ENCODE measurements around the gene EFNA5.

- TF ChIP-seq CTCF (IDR thresholded peaks at IDR 0.05; ENCODE audit: control extremely low read depth in 1 of 3, insufficient read depth in 1 of 3, low read depth in 1 of 3, low read length in 3 of 3): no peak
- no peak for TF ChIP-seq TCF12 (IDR thresholded peaks at IDR 0.05; ENCODE audit: low read depth, low read length)
- TF ChIP-seq POLR2A (IDR thresholded peaks at IDR 0.05; ENCODE audit: control extremely low read depth in 1 of 2, low read depth in 2 of 2, low read length in 2 of 2): no peak
- no peak for TF ChIP-seq ASH2L (IDR thresholded peaks at IDR 0.05; ENCODE audit: low read length)
- TF ChIP-seq HDAC6 (IDR thresholded peaks at IDR 0.05; ENCODE audit: low read depth, low read length): no peak
- TF ChIP-seq TEAD4 (IDR thresholded peaks at IDR 0.05; ENCODE audit: low read depth, low read length): no peak
- no peak for TF ChIP-seq BRCA1 (IDR thresholded peaks at IDR 0.05; ENCODE audit: low read depth, low read length)
- no peak for TF ChIP-seq JUND (IDR thresholded peaks at IDR 0.05; ENCODE audit: low read length)
- no peak for TF ChIP-seq SP2 (IDR thresholded peaks at IDR 0.05; ENCODE audit: low read length)
- TF ChIP-seq SUZ12 (IDR thresholded peaks at IDR 0.05; ENCODE audit: low read length): no peak
- no peak for TF ChIP-seq CHD7 (IDR thresholded peaks at IDR 0.05; ENCODE audit: insufficient replicate concordance, low read length)
- TF ChIP-seq POLR2AphosphoS5 (IDR thresholded peaks at IDR 0.05; ENCODE audit: low read depth, low read length): no peak
Observed at GRCh38 chr5:107598958-107599357, 71.8 kb downstream of the EFNA5 start.

Data from H1 (cell line).